PC-9 (cell line): ENCODE measurements around the gene IRF4. TPM values are rescaled to one million over a fixed set of nuclear protein-coding genes. Genes with fewer than 3 reads are reported as not detected.

Experiments used
- BruUV-seq: library from RNA; stranded (reverse); fragments of 400-500 nt; replicated peaks from 2 replicates; lab custom pipeline; 2021; lab: Mats Ljungman, UMichigan
- CTCF ChIA-PET: fragments of 300-600 bp; sonication (Branson Sonifier 250); formaldehyde crosslinking; loops from one replicate; lab custom pipeline; 2022; ENCODE audit warnings: antibody characterized with exemption; lab: Charles Lee
- POLR2A ChIA-PET: fragments of 300-600 bp; sonication (Branson Sonifier 250); formaldehyde crosslinking; loops from one replicate; lab custom pipeline; 2022; ENCODE audit warnings: antibody characterized with exemption; ENCODE audit not compliant: unreplicated experiment; lab: Charles Lee
- DNase-seq, 2 experiments: peaks; one replicate each; pipeline versions ENCODE4 v3.0.0 to v3.0.0-alpha.2; 2015 to 2022; ENCODE audit warnings: mixed read lengths in 1 of 2
- H2AFZ ChIP-seq: fragments of 200-600 bp; sonication (generic); 2 replicates; pipeline ENCODE4 v1.8.1; 2017; ENCODE audit warnings: antibody characterized with exemption
- H3F3A ChIP-seq: fragments of 200-600 bp; sonication (generic); 2 replicates; pipeline ENCODE4 v1.8.1; 2017; ENCODE audit warnings: antibody characterized with exemption, mild to moderate bottlenecking, low read depth; ENCODE audit not compliant: insufficient read depth
- H3K27ac ChIP-seq: fragments of 200-600 bp; sonication (generic); 2 replicates; pipeline ENCODE4 v1.6.1; 2016; ENCODE audit warnings: mixed run types
- H3K27me3 ChIP-seq: fragments of 200-600 bp; sonication (generic); 2 replicates; pipeline ENCODE4 v1.6.1; 2016; ENCODE audit warnings: low read depth, mixed run types; ENCODE audit not compliant: insufficient read depth
- H3K36me3 ChIP-seq: fragments of 200-600 bp; sonication (generic); 2 replicates; pipeline ENCODE4 v1.6.1; 2016; ENCODE audit warnings: low read depth, mixed run types
- H3K4me1 ChIP-seq: fragments of 200-600 bp; sonication (generic); replicated peaks from 2 replicates; pipeline ENCODE4 v1.6.1; 2016; ENCODE audit warnings: mixed run types; ENCODE audit not compliant: insufficient read depth
- H3K4me2 ChIP-seq: fragments of 200-600 bp; sonication (generic); 2 replicates; pipeline ENCODE4 v1.6.1; 2017; ENCODE audit warnings: mixed run types
- H3K4me3 ChIP-seq: fragments of 200-600 bp; sonication (generic); 2 replicates; pipeline ENCODE4 v1.6.1; 2016; ENCODE audit warnings: mixed run types
- H3K79me2 ChIP-seq: fragments of 200-600 bp; sonication (generic); 2 replicates; pipeline ENCODE4 v1.6.1; 2017; ENCODE audit warnings: low read depth, mixed run types
- H3K9me2 ChIP-seq: fragments of 200-600 bp; sonication (generic); 2 replicates; pipeline ENCODE4 v1.8.1; 2017; ENCODE audit warnings: mild to moderate bottlenecking; ENCODE audit not compliant: insufficient read depth
- H3K9me3 ChIP-seq: fragments of 200-600 bp; sonication (generic); 2 replicates; pipeline ENCODE4 v1.8.1; 2016; ENCODE audit warnings: low read depth; ENCODE audit not compliant: insufficient read depth
- H4K20me1 ChIP-seq: fragments of 200-600 bp; sonication (generic); 2 replicates; pipeline ENCODE4 v1.8.1; 2017; ENCODE audit not compliant: insufficient read depth
- CTCF ChIP-seq: fragments of 200-600 bp; sonication (generic); conservative IDR thresholded peaks from 2 replicates; pipeline ENCODE4 v1.6.1; 2017; ENCODE audit warnings: mixed run types, antibody characterized with exemption, mild to moderate bottlenecking, moderate library complexity
- EZH2 ChIP-seq: fragments of 200-600 bp; sonication (generic); IDR thresholded peaks from 2 replicates; pipeline ENCODE4 v1.8.0; 2017; ENCODE audit warnings: antibody characterized with exemption, low read depth
- intact Hi-C: fragments of 100-400 bp; cut with micrococcal nuclease; formaldehyde crosslinking; loops from one replicate; pipeline ENCODE4 v1.10.0; 2022; ENCODE audit not compliant: unreplicated experiment
- total RNA-seq: library from RNA; stranded (reverse); gene quantifications from 2 replicates; pipeline ENCODE4 v1.2.3, GENCODE V29; 2021

IRF4 gene
- total RNA-seq, 1 experiment from 2014 or later: not detected

GRCh38 chr6:396126-396520, 4.6 kb downstream of the IRF4 start:
- TF ChIP-seq CTCF (no peak), EZH2 (no peak)
- Histone ChIP-seq H2AFZ (no peak overlapping the region), H4K20me1 (no peaks in the 10 kb centered on the region), H3K27ac (no peak overlapping the region), H3K79me2 (no peaks in the 10 kb centered on the region), H3K27me3 (peaks cover 48% of the 10 kb centered on the region), H3K4me1 (no peaks in the 10 kb centered on the region), H3K9me2 (no peaks in the 10 kb centered on the region), H3K4me2 (no peak overlapping the region), H3K4me3 (no peak overlapping the region), H3K36me3 (no peaks in the 10 kb centered on the region), H3F3A (no peaks in the 10 kb centered on the region), H3K9me3 (no peaks in the 10 kb centered on the region)
- DNase-seq: no peak
- no TSS peak for BruUV-seq
- ChIA-PET CTCF (no interaction called here), POLR2A (no interaction called here)
- intact Hi-C loops: no loop called here

GRCh38 chr6:397056-397455, 5.5 kb downstream of the IRF4 start:
- no TSS peak for BruUV-seq
- ChIA-PET CTCF (no interaction called here), POLR2A (no interaction called here)
- Histone ChIP-seq H3F3A (no peaks in the 10 kb centered on the region), H3K27ac (no peak overlapping the region), H3K9me3 (no peaks in the 10 kb centered on the region), H3K4me1 (no peaks in the 10 kb centered on the region), H3K36me3 (no peaks in the 10 kb centered on the region), H3K27me3 (peaks cover 57% of the 10 kb centered on the region), H3K4me2 (no peak overlapping the region), H3K79me2 (no peaks in the 10 kb centered on the region), H3K9me2 (no peaks in the 10 kb centered on the region), H3K4me3 (no peak overlapping the region), H2AFZ (no peak overlapping the region), H4K20me1 (no peaks in the 10 kb centered on the region)
- TF ChIP-seq CTCF (no peak), EZH2 (no peak)
- DNase-seq: no peak
- intact Hi-C loops: no loop called here

- POLR2A ChIA-PET: no interaction called here
- Histone ChIP-seq H2AFZ (no peak overlapping the region), H3K27ac (no peak overlapping the region), H3K79me2 (no peaks in the 10 kb centered on the region), H3K36me3 (no peaks in the 10 kb centered on the region), H3K4me2 (no peak overlapping the region), H3K27me3 (peaks cover 62% of the 10 kb centered on the region), H3K9me3 (no peaks in the 10 kb centered on the region), H3K4me1 (no peaks in the 10 kb centered on the region), H3K4me3 (no peak overlapping the region), H4K20me1 (no peaks in the 10 kb centered on the region), H3K9me2 (no peaks in the 10 kb centered on the region), H3F3A (no peaks in the 10 kb centered on the region)
- no TSS peak for BruUV-seq
- DNase-seq: no peak
- intact Hi-C loops: no loop called here
- CTCF ChIA-PET: no interaction called here
- TF ChIP-seq EZH2: no peak
Measured at GRCh38 chr6:397604-398003, 6.1 kb downstream of the IRF4 start.

GRCh38 chr6:398065-398464, 6.5 kb downstream of the IRF4 start:
- no peaks in the 10 kb centered on the region for H4K20me1 ChIP-seq
- no TSS peak for BruUV-seq
- no peak for DNase-seq
- H3F3A ChIP-seq: no peaks in the 10 kb centered on the region
- TF ChIP-seq EZH2 (no peak), CTCF (no peak)
- H3K4me1 ChIP-seq: no peaks in the 10 kb centered on the region
- H3K9me2 ChIP-seq: no peaks in the 10 kb centered on the region
- H3K27ac ChIP-seq: no peak overlapping the region
- H3K4me3 ChIP-seq: no peak overlapping the region
- peaks cover 67% of the 10 kb centered on the region for H3K27me3 ChIP-seq
- no peaks in the 10 kb centered on the region for H3K9me3 ChIP-seq
- intact Hi-C loops: no loop called here
- H3K79me2 ChIP-seq: no peaks in the 10 kb centered on the region
- CTCF ChIA-PET: no interaction called here
- H2AFZ ChIP-seq: no peak overlapping the region
- POLR2A ChIA-PET: no interaction called here
- H3K4me2 ChIP-seq: no peak overlapping the region
- H3K36me3 ChIP-seq: no peaks in the 10 kb centered on the region
